Mesendoderm (in vitro differentiated cells): Measurements from ENCODE around the gene SNRNP25.

ENCODE experiments used
- DNase-seq: peaks from one replicate; pipeline ENCODE4 v3.0.0; 2013
- H2AK5ac ChIP-seq: 2 replicates; pipeline ENCODE4 v1.6.1; 2013; ENCODE audit warnings: low read length, inconsistent platforms
- H2BK120ac ChIP-seq: 2 replicates; pipeline ENCODE4 v1.6.1; 2013; ENCODE audit warnings: low read depth, mild to moderate bottlenecking, low read length, moderate library complexity, mixed read lengths
- H2BK15ac ChIP-seq: replicated peaks from 2 replicates; pipeline ENCODE4 v1.6.1; 2013; ENCODE audit warnings: low read depth, mild to moderate bottlenecking, moderate library complexity
- H2BK5ac ChIP-seq: 2 replicates; pipeline ENCODE4 v1.6.1; 2013; ENCODE audit warnings: low read length, inconsistent platforms
- H3K18ac ChIP-seq: 2 replicates; pipeline ENCODE4 v1.6.1; 2013; ENCODE audit warnings: mild to moderate bottlenecking, low read length, mixed read lengths
- H3K23ac ChIP-seq: one replicate; pipeline ENCODE4 v1.6.1; 2013; ENCODE audit warnings: low read length
- H3K27ac ChIP-seq: 2 replicates; pipeline ENCODE4 v1.5.1; 2013; ENCODE audit warnings: low read depth, mild to moderate bottlenecking, inconsistent platforms, low read length, moderate library complexity
- H3K27me3 ChIP-seq: 2 replicates; pipeline ENCODE4 v1.6.1; 2013; ENCODE audit warnings: low read length, control low read depth, mild to moderate bottlenecking, inconsistent platforms; ENCODE audit not compliant: insufficient read depth, poor library complexity
- H3K36me3 ChIP-seq: 2 replicates; pipeline ENCODE4 v1.6.1; 2013; ENCODE audit warnings: low read length, inconsistent platforms; ENCODE audit not compliant: control insufficient read depth, insufficient read depth
- H3K4ac ChIP-seq: one replicate; pipeline ENCODE4 v1.6.1; 2013; ENCODE audit warnings: low read depth, mild to moderate bottlenecking, low read length, moderate library complexity
- H3K4me1 ChIP-seq: 2 replicates; pipeline ENCODE4 v1.6.1; 2013; ENCODE audit warnings: low read depth, low read length, inconsistent platforms; ENCODE audit not compliant: control insufficient read depth
- H3K4me2 ChIP-seq: 2 replicates; pipeline ENCODE4 v1.6.1; 2013; ENCODE audit warnings: low read length
- H3K4me3 ChIP-seq: 2 replicates; pipeline ENCODE4 v1.5.1; 2013; ENCODE audit warnings: mild to moderate bottlenecking, low read length
- H3K56ac ChIP-seq: one replicate; pipeline ENCODE4 v1.6.1; 2013; ENCODE audit warnings: low read length
- H3K79me1 ChIP-seq: 2 replicates; pipeline ENCODE4 v1.6.1; 2013; ENCODE audit warnings: low read length, inconsistent platforms
- H3K79me2 ChIP-seq: 2 replicates; pipeline ENCODE4 v1.6.1; 2013; ENCODE audit warnings: mild to moderate bottlenecking, low read length; ENCODE audit not compliant: control insufficient read depth, insufficient read depth
- H3K9ac ChIP-seq: 2 replicates; pipeline ENCODE4 v1.6.1; 2013; ENCODE audit warnings: low read length, inconsistent platforms
- H4K5ac ChIP-seq: one replicate; pipeline ENCODE4 v1.6.1; 2013; ENCODE audit warnings: low read length
- H4K8ac ChIP-seq: one replicate; pipeline ENCODE4 v1.6.1; 2013; ENCODE audit warnings: low read depth, mild to moderate bottlenecking, control low read depth, low read length, moderate library complexity
- WGBS: extraction: QIAGEN DNeasy Blood & Tissue Kit; methylation state at CpG from one replicate; pipeline ENCODE4 v1.1.7; 2013; ENCODE audit warnings: low lambda C conversion rate, missing lambda C conversion rate; ENCODE audit not compliant: insufficient coverage; ENCODE audit errors: extremely low coverage; 5-methylcytosine and 5-hydroxymethylcytosine counted together

The SNRNP25 gene

GRCh38 chr16:62968-63391, 9.4 kb downstream of the SNRNP25 start:
- Histone ChIP-seq H3K27ac (no peak overlapping the region), H3K4me1 (no peaks in the 10 kb centered on the region), H3K56ac (no peak overlapping the region), H2AK5ac (no peak overlapping the region), H2BK5ac (no peak overlapping the region), H3K79me2 (peaks cover 2% of the 10 kb centered on the region), H3K9ac (no peak overlapping the region), H2BK15ac (no peak overlapping the region), H3K36me3 (peaks cover 27% of the 10 kb centered on the region), H2BK120ac (no peak overlapping the region), H3K4me3 (no peak overlapping the region), H3K23ac (no peak overlapping the region), H4K5ac (no peak overlapping the region), H3K79me1 (peaks cover 19% of the 10 kb centered on the region), H3K4me2 (no peak overlapping the region), H3K18ac (no peak overlapping the region), H3K4ac (no peak overlapping the region), H3K27me3 (no peaks in the 10 kb centered on the region), H4K8ac (no peak overlapping the region)
- DNase-seq: no peak
- no CpG with 5 or more reads among the region's 21 CpGs for WGBS

GRCh38 chr16:63466-63865, 9.8 kb downstream of the SNRNP25 start:
- no CpG with 5 or more reads among the region's 16 CpGs for WGBS
- H2BK120ac ChIP-seq: no peak overlapping the region
- no peak overlapping the region for H2BK15ac ChIP-seq
- H3K23ac ChIP-seq: no peak overlapping the region
- H3K56ac ChIP-seq: no peak overlapping the region
- peaks cover 23% of the 10 kb centered on the region for H3K36me3 ChIP-seq
- no peak overlapping the region for H3K27ac ChIP-seq
- no peak overlapping the region for H2BK5ac ChIP-seq
- no peaks in the 10 kb centered on the region for H3K4me1 ChIP-seq
- no peak overlapping the region for H4K8ac ChIP-seq
- H3K79me2 ChIP-seq: peaks cover 3% of the 10 kb centered on the region
- no peak overlapping the region for H4K5ac ChIP-seq
- no peak overlapping the region for H2AK5ac ChIP-seq
- H3K27me3 ChIP-seq: no peaks in the 10 kb centered on the region
- H3K4me3 ChIP-seq: no peak overlapping the region
- no peak overlapping the region for H3K4ac ChIP-seq
- DNase-seq: no peak
- H3K79me1 ChIP-seq: peaks cover 20% of the 10 kb centered on the region
- no peak overlapping the region for H3K9ac ChIP-seq
- no peak overlapping the region for H3K4me2 ChIP-seq
- no peak overlapping the region for H3K18ac ChIP-seq

- peaks cover 26% of the 10 kb centered on the region for H3K79me1 ChIP-seq
- H3K56ac ChIP-seq: no peak overlapping the region
- H2BK120ac ChIP-seq: no peak overlapping the region
- H3K36me3 ChIP-seq: peaks cover 19% of the 10 kb centered on the region
- H3K27me3 ChIP-seq: no peaks in the 10 kb centered on the region
- no peak overlapping the region for H3K4me2 ChIP-seq
- no peak overlapping the region for H3K18ac ChIP-seq
- no peak overlapping the region for H4K8ac ChIP-seq
- H3K79me2 ChIP-seq: peaks cover 11% of the 10 kb centered on the region
- H2AK5ac ChIP-seq: no peak overlapping the region
- WGBS: no CpG with 5 or more reads among the region's 25 CpGs
- H3K4me3 ChIP-seq: no peak overlapping the region
- no peak overlapping the region for H2BK5ac ChIP-seq
- no peak for DNase-seq
- H3K4me1 ChIP-seq: no peaks in the 10 kb centered on the region
- no peak overlapping the region for H4K5ac ChIP-seq
- H2BK15ac ChIP-seq: no peak overlapping the region
- no peak overlapping the region for H3K4ac ChIP-seq
- H3K27ac ChIP-seq: no peak overlapping the region
- no peak overlapping the region for H3K9ac ChIP-seq
- no peak overlapping the region for H3K23ac ChIP-seq
These were observed 10.6 kb downstream of the SNRNP25 start for GRCh38 chr16:63998-64913.

GRCh38 chr16:64914-65255, 11.3 kb downstream of the SNRNP25 start:
- Histone ChIP-seq H2AK5ac (no peak overlapping the region), H3K4ac (no peak overlapping the region), H3K4me2 (no peak overlapping the region), H3K4me3 (no peak overlapping the region), H2BK15ac (no peak overlapping the region), H3K56ac (no peak overlapping the region), H3K27ac (no peak overlapping the region), H3K27me3 (no peaks in the 10 kb centered on the region), H4K5ac (no peak overlapping the region), H3K18ac (no peak overlapping the region), H2BK120ac (no peak overlapping the region), H3K23ac (no peak overlapping the region), H2BK5ac (no peak overlapping the region), H3K36me3 (peaks cover 16% of the 10 kb centered on the region), H4K8ac (no peak overlapping the region), H3K79me1 (peaks cover 31% of the 10 kb centered on the region), H3K79me2 (peaks cover 17% of the 10 kb centered on the region), H3K9ac (no peak overlapping the region), H3K4me1 (peaks cover 3% of the 10 kb centered on the region)
- no peak for DNase-seq
- WGBS: no CpG with 5 or more reads among the region's 9 CpGs

- Histone ChIP-seq H2AK5ac (no peak overlapping the region), H3K18ac (no peak overlapping the region), H3K27me3 (no peaks in the 10 kb centered on the region), H3K36me3 (peaks cover 11% of the 10 kb centered on the region), H2BK15ac (no peak overlapping the region), H3K4me1 (peaks cover 10% of the 10 kb centered on the region), H3K4me3 (no peak overlapping the region), H2BK120ac (no peak overlapping the region), H3K4me2 (no peak overlapping the region), H3K79me1 (peaks cover 39% of the 10 kb centered on the region), H3K4ac (no peak overlapping the region), H3K27ac (no peak overlapping the region), H4K8ac (no peak overlapping the region), H2BK5ac (no peak overlapping the region), H4K5ac (no peak overlapping the region), H3K9ac (no peak overlapping the region), H3K23ac (no peak overlapping the region), H3K79me2 (peaks cover 25% of the 10 kb centered on the region), H3K56ac (peak overlapping the region; percentile 12)
- peak; percentile 82 for DNase-seq
- WGBS: no CpG with 5 or more reads among the region's 17 CpGs
These were observed 12.1 kb downstream of the SNRNP25 start for GRCh38 chr16:65745-66144.
